HepG2 (cell line): ENCODE results near the gene QRFP. TPM values are rescaled to one million over a fixed set of nuclear protein-coding genes. Genes with fewer than 3 reads are reported as not detected.

Experiments used
- CEBPG ChIP-seq: IDR thresholded peaks from 2 replicates; pipeline ENCODE4 v1.6.1; 2016
- CHCHD3 ChIP-seq: sonication (generic); formaldehyde crosslinking; IDR thresholded peaks from 2 replicates; pipeline ENCODE4 v1.8.0; 2022; ENCODE audit warnings: mild to moderate bottlenecking, missing genetic modification reagents, moderate library complexity
- ERF ChIP-seq: IDR thresholded peaks from 2 replicates; pipeline ENCODE4 v1.6.1; 2018; ENCODE audit warnings: missing biosample characterization, missing genetic modification reagents
- ETV5 ChIP-seq: IDR thresholded peaks from 2 replicates; pipeline ENCODE4 v1.6.1; 2018; ENCODE audit warnings: missing biosample characterization, missing genetic modification reagents, inconsistent platforms, borderline replicate concordance
- KDM3A ChIP-seq: IDR thresholded peaks from 2 replicates; pipeline ENCODE4 v1.6.1; 2018; ENCODE audit warnings: low read depth, missing compliant biosample characterization
- NONO ChIP-seq, 2 experiments: fragments of 450-650 bp in 1 of 2; sonication (generic) in 1 of 2; formaldehyde crosslinking in 1 of 2; IDR thresholded peaks in 1 of 2; conservative IDR thresholded peaks in 1 of 2; 2 replicates each; pipeline versions ENCODE4 v1.6.1 to v1.8.0; 2017 to 2022; ENCODE audit warnings: mild to moderate bottlenecking in 1 of 2, missing genetic modification reagents in 1 of 2, moderate library complexity in 1 of 2
- RAD21 ChIP-seq: fragments of 450-650 bp; formaldehyde crosslinking; IDR thresholded peaks from 2 replicates; pipeline ENCODE4 v1.5.0; 2020; ENCODE audit warnings: mild to moderate bottlenecking
- SCMH1 ChIP-seq: sonication (generic); formaldehyde crosslinking; IDR thresholded peaks from 2 replicates; pipeline ENCODE4 v1.9.0; 2021; ENCODE audit warnings: missing genetic modification reagents, mild to moderate bottlenecking, borderline replicate concordance
- STAG1 ChIP-seq: sonication (generic); formaldehyde crosslinking; IDR thresholded peaks from 2 replicates; pipeline ENCODE4 v1.4.0; 2020; ENCODE audit warnings: missing genetic modification reagents
- XBP1 ChIP-seq: sonication (generic); formaldehyde crosslinking; IDR thresholded peaks from 2 replicates; pipeline ENCODE4 v1.5.0; 2020; ENCODE audit warnings: missing genetic modification reagents
- YEATS2 ChIP-seq: sonication (generic); formaldehyde crosslinking; IDR thresholded peaks from 2 replicates; pipeline ENCODE4 v1.4.0; 2020; ENCODE audit warnings: missing genetic modification reagents, borderline replicate concordance
- ZNF598 ChIP-seq: sonication (generic); formaldehyde crosslinking; IDR thresholded peaks from 2 replicates; pipeline ENCODE4 v1.5.1; 2020; ENCODE audit warnings: mild to moderate bottlenecking, missing genetic modification reagents, borderline replicate concordance
- ZNF644 ChIP-seq: IDR thresholded peaks from 2 replicates; pipeline ENCODE4 v1.6.1; 2016; ENCODE audit warnings: low read depth
- polyA plus RNA-seq, 8 experiments: library from polyadenylated mRNA; depleted of rRNA in 3 of 8; stranded (reverse) in 7 of 8; unstranded in 1 of 8; fragments of >200 nt; fragmentation: Illumina TruSeq in 4 of 8; extraction: Trizol in 4 of 8; gene quantifications; 2 replicates each; pipeline versions ENCODE4 v1.2.1 to v1.2.3, GENCODE V29; 2011 to 2016; ENCODE audit warnings: low read depth in 4 of 8, missing spikeins in 1 of 8, mixed read lengths in 1 of 8; ENCODE audit not compliant: insufficient read depth in 1 of 8
- total RNA-seq, 5 experiments: library from RNA; depleted of rRNA; stranded (reverse); fragments of >200 nt; fragmentation: Illumina TruSeq; extraction: Trizol; gene quantifications; 2 replicates each; pipeline ENCODE4 v1.2.3, GENCODE V29; 2016; ENCODE audit warnings: low read depth in 1 of 5
- TF ChIP-seq, protein P1 (sequence below): sonication (generic); formaldehyde crosslinking; IDR thresholded peaks from 2 replicates; pipeline ENCODE4 v1.4.0; 2020; ENCODE audit warnings: missing genetic modification reagents
- TF ChIP-seq, protein P2 (sequence below): IDR thresholded peaks from 2 replicates; pipeline ENCODE4 v1.4.0; 2020; ENCODE audit warnings: mild to moderate bottlenecking, missing genetic modification reagents
- TF ChIP-seq, protein P3 (sequence below), 2 experiments: sonication (generic) in 1 of 2; formaldehyde crosslinking in 1 of 2; IDR thresholded peaks; 2 replicates each; pipeline versions ENCODE4 v1.4.0 to v1.6.1; 2018 to 2020; ENCODE audit warnings: missing genetic modification reagents in 2 of 2, borderline replicate concordance in 1 of 2, low read depth in 1 of 2, mild to moderate bottlenecking in 1 of 2, missing biosample characterization in 1 of 2
- TF ChIP-seq, protein P4 (sequence below): sonication (generic); formaldehyde crosslinking; IDR thresholded peaks from 2 replicates; pipeline ENCODE4 v1.5.0; 2020; ENCODE audit warnings: mild to moderate bottlenecking, missing genetic modification reagents

Gene QRFP
- total and polyA plus RNA-seq, 2 of the 13 experiments (the other 11 are each of a cell fraction or from before 2014, with no cell fraction given), result not detected

DNA sequence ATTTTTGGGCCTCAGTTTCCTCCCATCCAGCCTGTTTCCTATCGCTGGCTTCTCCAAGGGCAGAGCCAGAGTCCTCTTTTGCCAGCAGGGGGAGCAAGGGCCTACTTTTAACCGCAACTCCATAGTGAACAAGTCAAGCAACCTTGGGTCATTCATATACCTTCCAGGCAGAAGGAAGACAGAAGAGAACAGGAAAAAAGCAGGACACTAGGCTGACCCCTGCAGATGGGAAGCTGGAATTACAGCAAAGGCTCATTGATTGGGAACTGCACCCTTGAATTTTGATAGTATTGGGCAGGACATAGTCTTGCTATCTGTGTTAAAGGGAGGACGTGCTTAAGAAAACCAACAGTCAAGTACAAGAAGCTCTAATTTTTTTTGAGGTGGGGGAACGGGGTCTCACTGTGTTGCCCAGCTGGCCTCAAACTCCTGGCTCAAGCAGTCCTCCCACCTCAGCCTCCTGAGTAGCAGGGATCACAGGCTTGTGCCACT, 30.1 kb downstream of the QRFP start (continued):
- TF ChIP-seq, protein P1, sequence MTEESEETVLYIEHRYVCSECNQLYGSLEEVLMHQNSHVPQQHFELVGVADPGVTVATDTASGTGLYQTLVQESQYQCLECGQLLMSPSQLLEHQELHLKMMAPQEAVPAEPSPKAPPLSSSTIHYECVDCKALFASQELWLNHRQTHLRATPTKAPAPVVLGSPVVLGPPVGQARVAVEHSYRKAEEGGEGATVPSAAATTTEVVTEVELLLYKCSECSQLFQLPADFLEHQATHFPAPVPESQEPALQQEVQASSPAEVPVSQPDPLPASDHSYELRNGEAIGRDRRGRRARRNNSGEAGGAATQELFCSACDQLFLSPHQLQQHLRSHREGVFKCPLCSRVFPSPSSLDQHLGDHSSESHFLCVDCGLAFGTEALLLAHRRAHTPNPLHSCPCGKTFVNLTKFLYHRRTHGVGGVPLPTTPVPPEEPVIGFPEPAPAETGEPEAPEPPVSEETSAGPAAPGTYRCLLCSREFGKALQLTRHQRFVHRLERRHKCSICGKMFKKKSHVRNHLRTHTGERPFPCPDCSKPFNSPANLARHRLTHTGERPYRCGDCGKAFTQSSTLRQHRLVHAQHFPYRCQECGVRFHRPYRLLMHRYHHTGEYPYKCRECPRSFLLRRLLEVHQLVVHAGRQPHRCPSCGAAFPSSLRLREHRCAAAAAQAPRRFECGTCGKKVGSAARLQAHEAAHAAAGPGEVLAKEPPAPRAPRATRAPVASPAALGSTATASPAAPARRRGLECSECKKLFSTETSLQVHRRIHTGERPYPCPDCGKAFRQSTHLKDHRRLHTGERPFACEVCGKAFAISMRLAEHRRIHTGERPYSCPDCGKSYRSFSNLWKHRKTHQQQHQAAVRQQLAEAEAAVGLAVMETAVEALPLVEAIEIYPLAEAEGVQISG (CRISPR knock-in tag), result peak; percentile 74
- TF ChIP-seq XBP1 (CRISPR knock-in tag) (no peak), CHCHD3 (no peak), KDM3A (CRISPR knock-in tag) (0 out of 2 replicates have a peak, but pooled peaks have one; percentile 31), ZNF644 (peak; percentile 60; the same call in 1 of the 2 replicates), STAG1 (CRISPR knock-in tag) (peak; percentile 71), SCMH1 (CRISPR knock-in tag) (no peak), RAD21 (CRISPR knock-in tag) (peak; percentile 61), NONO (IDR thresholded peaks at IDR 0.05) (no peak), NONO (CRISPR knock-in tag; conservative IDR thresholded peaks at IDR 0.05) (0 out of 2 replicates have a peak, but pooled peaks have one; percentile 29), ETV5 (CRISPR knock-in tag) (0 out of 2 replicates have a peak, but pooled peaks have one; percentile 25), CEBPG (CRISPR knock-in tag) (0 out of 2 replicates have a peak, but pooled peaks have one; percentile 31), ZNF598 (CRISPR knock-in tag) (0 out of 2 replicates have a peak, but pooled peaks have one; percentile 35), YEATS2 (CRISPR knock-in tag) (0 out of 2 replicates have a peak, but pooled peaks have one; percentile 24), ERF (CRISPR knock-in tag) (peak; percentile 56; the same call in 1 of the 2 replicates)
- TF ChIP-seq, protein P2, sequence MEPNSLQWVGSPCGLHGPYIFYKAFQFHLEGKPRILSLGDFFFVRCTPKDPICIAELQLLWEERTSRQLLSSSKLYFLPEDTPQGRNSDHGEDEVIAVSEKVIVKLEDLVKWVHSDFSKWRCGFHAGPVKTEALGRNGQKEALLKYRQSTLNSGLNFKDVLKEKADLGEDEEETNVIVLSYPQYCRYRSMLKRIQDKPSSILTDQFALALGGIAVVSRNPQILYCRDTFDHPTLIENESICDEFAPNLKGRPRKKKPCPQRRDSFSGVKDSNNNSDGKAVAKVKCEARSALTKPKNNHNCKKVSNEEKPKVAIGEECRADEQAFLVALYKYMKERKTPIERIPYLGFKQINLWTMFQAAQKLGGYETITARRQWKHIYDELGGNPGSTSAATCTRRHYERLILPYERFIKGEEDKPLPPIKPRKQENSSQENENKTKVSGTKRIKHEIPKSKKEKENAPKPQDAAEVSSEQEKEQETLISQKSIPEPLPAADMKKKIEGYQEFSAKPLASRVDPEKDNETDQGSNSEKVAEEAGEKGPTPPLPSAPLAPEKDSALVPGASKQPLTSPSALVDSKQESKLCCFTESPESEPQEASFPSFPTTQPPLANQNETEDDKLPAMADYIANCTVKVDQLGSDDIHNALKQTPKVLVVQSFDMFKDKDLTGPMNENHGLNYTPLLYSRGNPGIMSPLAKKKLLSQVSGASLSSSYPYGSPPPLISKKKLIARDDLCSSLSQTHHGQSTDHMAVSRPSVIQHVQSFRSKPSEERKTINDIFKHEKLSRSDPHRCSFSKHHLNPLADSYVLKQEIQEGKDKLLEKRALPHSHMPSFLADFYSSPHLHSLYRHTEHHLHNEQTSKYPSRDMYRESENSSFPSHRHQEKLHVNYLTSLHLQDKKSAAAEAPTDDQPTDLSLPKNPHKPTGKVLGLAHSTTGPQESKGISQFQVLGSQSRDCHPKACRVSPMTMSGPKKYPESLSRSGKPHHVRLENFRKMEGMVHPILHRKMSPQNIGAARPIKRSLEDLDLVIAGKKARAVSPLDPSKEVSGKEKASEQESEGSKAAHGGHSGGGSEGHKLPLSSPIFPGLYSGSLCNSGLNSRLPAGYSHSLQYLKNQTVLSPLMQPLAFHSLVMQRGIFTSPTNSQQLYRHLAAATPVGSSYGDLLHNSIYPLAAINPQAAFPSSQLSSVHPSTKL (CRISPR knock-in tag), result peak; percentile 30; the same call in 1 of the 2 replicates
- TF ChIP-seq, protein P3, sequence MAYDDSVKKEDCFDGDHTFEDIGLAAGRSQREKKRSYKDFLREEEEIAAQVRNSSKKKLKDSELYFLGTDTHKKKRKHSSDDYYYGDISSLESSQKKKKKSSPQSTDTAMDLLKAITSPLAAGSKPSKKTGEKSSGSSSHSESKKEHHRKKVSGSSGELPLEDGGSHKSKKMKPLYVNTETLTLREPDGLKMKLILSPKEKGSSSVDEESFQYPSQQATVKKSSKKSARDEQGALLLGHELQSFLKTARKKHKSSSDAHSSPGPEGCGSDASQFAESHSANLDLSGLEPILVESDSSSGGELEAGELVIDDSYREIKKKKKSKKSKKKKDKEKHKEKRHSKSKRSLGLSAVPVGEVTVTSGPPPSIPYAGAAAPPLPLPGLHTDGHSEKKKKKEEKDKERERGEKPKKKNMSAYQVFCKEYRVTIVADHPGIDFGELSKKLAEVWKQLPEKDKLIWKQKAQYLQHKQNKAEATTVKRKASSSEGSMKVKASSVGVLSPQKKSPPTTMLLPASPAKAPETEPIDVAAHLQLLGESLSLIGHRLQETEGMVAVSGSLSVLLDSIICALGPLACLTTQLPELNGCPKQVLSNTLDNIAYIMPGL (CRISPR knock-in tag; IDR thresholded peaks at IDR 0.05; ENCODE audit: borderline replicate concordance in 1 of 2, low read depth in 1 of 2), result peak; percentile 60 to 64; a peak in 2 of 4 replicates
- TF ChIP-seq, protein P4, sequence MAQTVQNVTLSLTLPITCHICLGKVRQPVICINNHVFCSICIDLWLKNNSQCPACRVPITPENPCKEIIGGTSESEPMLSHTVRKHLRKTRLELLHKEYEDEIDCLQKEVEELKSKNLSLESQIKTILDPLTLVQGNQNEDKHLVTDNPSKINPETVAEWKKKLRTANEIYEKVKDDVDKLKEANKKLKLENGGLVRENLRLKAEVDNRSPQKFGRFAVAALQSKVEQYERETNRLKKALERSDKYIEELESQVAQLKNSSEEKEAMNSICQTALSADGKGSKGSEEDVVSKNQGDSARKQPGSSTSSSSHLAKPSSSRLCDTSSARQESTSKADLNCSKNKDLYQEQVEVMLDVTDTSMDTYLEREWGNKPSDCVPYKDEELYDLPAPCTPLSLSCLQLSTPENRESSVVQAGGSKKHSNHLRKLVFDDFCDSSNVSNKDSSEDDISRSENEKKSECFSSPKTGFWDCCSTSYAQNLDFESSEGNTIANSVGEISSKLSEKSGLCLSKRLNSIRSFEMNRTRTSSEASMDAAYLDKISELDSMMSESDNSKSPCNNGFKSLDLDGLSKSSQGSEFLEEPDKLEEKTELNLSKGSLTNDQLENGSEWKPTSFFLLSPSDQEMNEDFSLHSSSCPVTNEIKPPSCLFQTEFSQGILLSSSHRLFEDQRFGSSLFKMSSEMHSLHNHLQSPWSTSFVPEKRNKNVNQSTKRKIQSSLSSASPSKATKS (CRISPR knock-in tag), result no peak
